ENCODE data around the gene SPSB2.
"Not testable (repeated sequence)": the region's sequence is repeated elsewhere in the genome, so short reads cannot be mapped to it uniquely, and the experiment has no call there.

Gene SPSB2

DNA sequence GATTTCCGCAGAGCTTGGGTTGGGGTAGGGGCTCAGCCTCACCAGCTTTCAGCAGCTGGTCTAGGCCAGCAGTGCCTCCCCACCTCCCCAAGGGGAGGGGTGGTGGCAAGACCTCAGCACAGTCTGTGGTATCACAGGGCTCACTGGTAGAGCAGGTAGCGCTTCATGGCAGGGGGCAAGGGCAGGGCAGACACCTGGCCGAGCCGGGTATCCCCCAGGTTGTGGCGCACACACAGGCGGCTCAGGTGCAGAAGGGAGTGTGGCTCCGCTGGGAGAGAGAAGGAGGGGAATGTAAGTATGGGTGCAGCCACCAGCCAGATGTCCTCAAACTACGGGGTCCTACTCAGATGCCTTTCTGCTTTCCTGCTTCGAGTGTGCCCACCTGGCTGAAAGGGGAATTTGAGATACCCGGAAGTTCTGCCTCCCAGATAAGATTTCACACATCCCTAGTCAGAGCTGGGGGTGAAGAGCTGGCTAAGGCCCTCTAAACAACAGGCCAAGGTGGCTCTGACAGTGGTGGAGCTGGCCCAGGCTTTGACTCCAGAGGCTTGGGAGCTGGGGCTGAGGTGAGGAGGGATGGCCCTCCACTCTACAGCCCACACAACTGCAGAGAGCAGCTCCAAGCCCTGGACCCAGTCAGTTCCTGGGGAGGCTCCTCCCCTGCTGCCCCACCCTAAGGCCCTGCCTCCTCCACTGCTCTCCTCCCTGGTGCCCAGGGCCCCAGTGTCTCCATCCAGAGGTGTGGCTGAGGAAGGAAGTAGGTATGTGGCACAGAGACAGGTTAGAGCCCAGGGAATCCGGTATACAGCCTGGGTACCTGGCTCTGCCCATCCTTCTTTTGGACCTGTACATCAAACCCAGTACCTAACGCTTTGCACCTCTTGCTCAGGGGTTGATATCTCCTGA, 1.8 kb downstream of the SPSB2 start:
- DNase-seq (ENCODE audit: low read depth in 2 of 2): peak in 1 of 2 donors; percentile 30

DNA sequence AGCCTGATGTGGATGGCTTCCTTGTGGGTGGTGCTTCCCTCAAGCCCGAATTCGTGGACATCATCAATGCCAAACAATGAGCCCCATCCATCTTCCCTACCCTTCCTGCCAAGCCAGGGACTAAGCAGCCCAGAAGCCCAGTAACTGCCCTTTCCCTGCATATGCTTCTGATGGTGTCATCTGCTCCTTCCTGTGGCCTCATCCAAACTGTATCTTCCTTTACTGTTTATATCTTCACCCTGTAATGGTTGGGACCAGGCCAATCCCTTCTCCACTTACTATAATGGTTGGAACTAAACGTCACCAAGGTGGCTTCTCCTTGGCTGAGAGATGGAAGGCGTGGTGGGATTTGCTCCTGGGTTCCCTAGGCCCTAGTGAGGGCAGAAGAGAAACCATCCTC, 2.8 kb downstream of the SPSB2 start:
- not testable (repeated sequence) for DNase-seq (ENCODE audit: low read depth in 2 of 2)

DNA sequence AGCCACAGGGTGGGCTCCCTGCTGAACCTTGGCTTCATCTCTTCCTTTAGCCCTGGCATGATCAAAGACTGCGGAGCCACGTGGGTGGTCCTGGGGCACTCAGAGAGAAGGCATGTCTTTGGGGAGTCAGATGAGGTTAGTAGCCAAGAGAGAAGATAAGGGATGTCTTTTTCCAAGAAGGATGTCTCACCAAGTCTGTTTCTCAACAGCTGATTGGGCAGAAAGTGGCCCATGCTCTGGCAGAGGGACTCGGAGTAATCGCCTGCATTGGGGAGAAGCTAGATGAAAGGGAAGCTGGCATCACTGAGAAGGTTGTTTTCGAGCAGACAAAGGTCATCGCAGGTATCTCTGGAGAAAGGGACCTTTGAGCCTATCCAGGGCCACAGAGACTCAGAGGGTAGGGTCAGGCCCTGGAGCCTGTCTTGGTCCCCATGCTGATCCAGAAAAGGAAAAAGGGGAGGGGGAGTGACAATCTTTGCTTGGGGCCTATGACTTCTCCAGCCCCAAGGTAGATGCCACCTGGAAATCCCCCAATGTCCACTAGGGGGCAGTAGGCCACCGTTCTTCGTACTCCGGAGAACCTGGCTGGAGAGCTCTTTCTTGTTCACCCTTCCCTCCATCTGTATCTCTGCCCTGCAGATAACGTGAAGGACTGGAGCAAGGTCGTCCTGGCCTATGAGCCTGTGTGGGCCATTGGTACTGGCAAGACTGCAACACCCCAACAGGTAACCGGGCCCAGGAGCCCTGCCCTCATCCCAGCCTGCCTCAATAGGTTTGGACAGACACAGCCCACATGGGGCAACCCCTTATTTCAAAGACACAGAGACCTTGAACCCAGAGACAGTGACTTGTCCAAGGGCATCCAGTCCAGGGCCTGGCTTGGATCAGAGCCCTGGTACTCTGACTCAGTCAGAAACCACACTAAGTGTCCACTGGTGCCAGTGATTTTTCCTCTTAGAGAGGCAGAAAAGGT, 3.8 kb downstream of the SPSB2 start:
- peak; percentile 76 to 78 for DNase-seq (ENCODE audit: low read depth in 2 of 2)

DNA sequence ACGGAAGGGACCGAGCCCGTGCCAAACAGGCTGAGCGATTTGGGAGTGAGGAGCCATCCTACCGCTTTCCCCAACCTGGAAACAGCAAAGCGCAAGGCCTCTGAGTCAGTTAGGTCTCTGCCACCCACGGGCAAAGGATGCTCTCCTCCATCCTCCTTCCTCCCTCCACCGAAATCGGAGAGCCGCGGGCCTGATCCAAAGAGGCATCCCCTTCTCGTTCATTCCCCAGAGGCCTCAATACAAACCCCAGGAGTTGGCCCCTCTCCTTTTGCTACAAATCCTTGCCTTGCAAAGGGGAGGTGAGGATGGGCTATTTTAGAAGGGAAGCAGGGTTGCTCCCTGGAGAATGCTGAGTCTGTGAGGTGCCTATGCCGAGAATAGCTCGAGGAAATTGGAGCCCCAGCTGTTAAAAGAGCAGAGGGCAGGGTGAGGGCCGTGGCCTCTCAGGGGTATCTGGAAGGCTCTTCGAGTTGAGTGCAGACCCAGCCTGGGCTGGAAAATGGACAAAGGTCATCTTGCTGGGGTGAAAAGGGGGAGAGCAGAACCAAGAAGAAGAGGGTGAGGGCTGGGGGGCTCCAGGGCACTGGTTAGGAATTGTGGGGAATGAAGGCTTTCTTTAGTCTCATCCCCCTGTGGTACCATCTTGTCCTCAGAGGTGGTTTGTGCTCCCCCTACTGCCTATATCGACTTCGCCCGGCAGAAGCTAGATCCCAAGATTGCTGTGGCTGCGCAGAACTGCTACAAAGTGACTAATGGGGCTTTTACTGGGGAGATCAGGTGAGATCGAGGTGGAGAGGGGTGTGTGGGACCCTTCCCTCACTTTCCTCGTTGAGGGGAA, 4.7 kb downstream of the SPSB2 start:
- DNase-seq (ENCODE audit: low read depth in 2 of 2): peak in 1 of 2 donors; percentile 22

DNA sequence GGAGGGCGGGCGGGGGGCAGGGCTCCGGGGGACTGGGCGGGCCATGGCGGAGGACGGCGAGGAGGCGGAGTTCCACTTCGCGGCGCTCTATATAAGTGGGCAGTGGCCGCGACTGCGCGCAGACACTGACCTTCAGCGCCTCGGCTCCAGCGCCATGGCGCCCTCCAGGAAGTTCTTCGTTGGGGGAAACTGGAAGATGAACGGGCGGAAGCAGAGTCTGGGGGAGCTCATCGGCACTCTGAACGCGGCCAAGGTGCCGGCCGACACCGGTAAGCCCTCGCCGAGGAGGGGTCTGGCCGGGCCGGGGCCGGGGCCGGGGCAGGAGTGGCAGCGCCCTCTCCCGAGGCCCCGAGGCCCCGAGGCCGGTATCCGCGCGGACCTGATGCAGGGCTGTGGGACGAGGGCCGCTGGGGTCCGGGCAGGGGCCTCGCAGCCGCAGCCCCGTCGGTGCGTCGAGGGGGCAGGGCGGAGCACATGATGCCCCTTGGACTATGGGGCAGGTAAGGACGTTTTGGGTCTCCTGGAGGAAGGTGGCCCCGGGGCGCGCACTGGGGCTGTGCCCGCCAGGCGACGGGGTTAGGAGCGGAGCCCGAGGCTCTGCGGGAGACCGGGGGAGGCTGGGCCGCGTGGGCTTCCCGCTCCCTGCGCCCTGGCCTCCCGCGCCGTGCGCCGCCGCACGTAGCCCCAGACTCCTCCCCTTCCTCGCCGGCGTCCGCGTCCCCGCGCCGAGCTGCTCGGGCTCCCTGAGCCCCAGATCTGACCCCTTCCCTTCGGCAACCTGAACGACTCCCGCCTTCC, 5.5 kb downstream of the SPSB2 start, which contains the start of gene TPI1:
TPI1 (plus strand) TSS at position 119 of the 798 bp plus-strand sequence; CDS start at position 155, 36 bp downstream.
- peak; percentile 71 to 76 for DNase-seq (ENCODE audit: low read depth in 2 of 2)

GRCh38 chr12:6866920-6867412, 6.1 kb downstream of the SPSB2 start:
- DNase-seq (ENCODE audit: low read depth in 2 of 2): no peak

DNA sequence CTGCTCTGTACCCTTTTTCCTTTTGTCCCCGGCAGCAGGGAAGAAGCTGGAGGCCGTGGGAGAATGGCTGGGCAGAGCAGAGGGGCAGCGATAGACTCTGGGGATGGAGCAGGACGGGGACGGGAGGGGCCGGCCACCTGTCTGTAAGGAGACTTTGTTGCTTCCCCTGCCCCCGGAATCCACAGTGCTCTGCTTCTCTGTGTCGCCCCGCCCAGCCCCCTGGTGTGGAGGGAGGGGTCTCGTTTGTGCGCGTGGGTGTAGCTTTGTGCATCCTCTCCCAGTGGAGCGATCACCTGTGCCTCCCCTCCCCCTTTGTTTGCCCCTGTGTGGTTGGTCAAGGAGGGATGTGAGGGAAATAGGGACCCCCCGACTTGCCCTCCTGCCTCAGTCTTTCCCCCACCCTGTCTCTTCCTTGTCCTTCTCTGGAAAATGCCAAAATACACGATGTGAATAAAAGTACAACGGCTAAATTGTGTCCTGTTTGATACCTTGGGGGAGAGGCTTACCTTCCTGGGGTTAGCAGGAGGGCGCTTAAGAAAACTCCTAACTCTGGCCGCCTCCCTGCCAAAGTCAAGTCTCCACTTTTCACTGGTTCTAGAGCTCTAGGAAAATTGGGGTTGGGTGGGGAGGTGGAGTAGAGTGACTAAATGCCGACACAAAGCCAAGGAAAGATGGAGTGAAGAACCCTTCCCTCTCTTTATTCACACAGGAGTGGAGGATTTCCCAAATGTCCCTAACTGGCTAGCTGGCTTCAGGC, 6.8 kb downstream of the SPSB2 start:
- DNase-seq (ENCODE audit: low read depth in 2 of 2): no peak

GRCh38 chr12:6865307-6865706, 7.8 kb downstream of the SPSB2 start:
- not testable (repeated sequence) for DNase-seq (ENCODE audit: low read depth in 2 of 2)

DNA sequence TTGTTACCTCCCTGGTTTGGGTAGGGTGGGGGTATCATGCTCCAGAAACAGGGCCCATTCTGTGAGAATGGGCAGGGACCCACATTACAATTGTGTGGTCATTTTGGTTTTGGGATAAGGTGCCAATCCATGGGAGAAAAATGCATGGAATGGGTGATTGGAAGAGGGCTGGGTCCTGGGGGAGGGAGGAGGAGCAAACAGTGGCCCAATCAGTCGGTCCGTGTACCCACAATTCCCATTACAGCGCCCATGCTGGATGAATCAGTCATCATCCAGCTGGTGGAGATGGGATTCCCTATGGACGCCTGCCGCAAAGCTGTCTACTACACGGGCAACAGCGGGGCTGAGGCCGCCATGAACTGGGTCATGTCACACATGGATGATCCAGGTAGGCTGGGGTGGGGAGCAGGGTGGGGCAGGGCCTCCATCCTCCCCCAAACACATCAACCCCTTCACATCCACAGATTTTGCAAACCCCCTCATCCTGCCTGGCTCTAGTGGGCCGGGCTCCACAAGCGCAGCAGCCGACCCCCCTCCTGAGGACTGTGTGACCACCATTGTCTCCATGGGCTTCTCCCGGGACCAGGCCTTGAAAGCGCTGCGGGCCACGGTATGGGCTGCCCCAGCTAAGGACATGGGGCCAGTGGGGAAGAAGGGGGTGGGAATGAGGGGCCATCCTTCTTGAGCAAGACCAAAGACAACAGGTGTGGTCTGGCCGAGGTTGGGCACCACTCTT, 9.3 kb downstream of the SPSB2 start:
- DNase-seq (ENCODE audit: low read depth in 2 of 2): no peak

- DNase-seq (ENCODE audit: low read depth in 2 of 2): no peak
These were observed 10.1 kb downstream of the SPSB2 start for GRCh38 chr12:6863033-6863432.

GRCh38 chr12:6861391-6861790, 11.7 kb downstream of the SPSB2 start:
- DNase-seq (ENCODE audit: low read depth in 2 of 2): no peak

DNA sequence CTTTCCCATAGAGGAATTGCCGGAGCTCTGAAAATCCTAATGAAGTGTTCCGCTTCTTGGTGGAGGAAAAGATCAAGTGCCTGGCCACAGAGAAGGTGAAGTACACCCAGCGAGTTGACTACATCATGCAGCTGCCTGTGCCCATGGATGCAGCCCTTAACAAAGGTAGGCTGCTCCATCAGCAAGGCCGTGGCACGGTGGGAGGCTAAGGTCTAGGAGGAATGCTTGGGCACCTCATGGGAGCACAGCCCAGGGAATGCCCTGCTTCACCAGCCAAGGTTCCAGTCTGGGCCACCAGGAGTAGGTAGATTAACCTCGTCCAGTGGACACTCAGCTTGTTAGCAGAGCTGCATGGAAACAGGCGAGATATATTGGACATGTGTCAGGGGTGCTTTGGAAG, 12.2 kb downstream of the SPSB2 start:
- DNase-seq (ENCODE audit: low read depth in 2 of 2): no peak

- no peak for DNase-seq (ENCODE audit: low read depth in 2 of 2)
These were observed 13.0 kb downstream of the SPSB2 start for GRCh38 chr12:6860116-6860515.

DNA sequence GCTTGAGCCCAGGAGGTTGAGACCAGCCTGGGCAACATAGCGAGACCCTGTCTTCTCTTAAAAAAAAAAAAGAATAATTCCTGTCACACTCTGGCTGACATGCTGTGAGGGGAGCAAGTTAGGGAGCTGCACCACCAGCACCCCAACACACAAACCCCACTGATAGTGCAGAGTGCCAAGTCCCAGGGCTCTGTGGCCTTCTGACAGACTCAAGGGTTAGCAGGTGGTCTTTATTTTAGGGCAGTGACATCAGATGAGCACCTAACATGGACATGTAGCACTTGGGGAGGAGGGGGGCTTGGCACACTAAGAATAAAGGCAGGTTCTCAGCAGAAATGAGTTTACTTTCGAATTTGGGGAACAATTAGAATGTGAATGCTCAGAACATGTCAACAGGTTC, 14.3 kb downstream of the SPSB2 start:
- DNase-seq (ENCODE audit: low read depth in 2 of 2): no peak

DNA sequence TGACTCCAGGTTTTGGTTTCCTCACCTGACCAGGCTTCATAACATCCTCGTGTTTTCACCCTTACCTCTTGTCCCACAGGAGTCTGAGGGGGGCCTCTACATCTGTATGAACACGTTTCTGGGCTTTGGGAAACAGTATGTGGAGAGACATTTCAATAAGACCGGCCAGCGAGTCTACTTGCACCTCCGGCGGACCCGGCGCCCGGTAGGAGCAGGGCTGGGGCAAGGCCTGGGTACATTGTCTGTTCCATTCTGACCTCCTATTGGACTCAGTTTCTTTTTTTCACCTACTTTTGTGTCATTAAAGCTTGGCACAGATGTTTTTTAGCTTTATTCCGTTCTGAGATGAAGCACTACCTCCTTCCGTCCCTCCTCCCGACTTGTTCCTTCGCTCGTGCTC, 17.8 kb downstream of the SPSB2 start:
- DNase-seq (ENCODE audit: low read depth in 2 of 2): no peak

DNA sequence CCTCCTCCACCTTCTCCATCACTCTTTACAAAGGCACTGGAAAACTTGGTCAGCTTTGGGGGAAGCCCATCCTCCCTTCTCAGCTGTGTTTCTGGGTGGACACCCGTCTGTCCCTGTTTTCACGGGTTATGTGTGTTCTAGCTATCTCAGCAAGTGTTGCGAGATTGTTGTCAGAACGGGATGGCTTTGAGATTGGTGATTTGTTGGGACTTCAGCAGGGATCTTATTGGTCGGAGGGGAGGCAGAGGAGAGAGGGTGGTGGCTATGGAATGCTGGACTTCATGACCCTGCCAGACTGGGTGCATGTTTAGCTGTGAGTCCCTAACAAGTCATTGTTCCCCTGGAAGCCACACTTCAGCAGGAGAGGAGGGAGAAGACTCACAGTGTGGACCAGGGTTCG, 19.1 kb downstream of the SPSB2 start:
- no peak for DNase-seq (ENCODE audit: low read depth in 2 of 2)

GRCh38 chr12:6853626-6854025, 19.5 kb downstream of the SPSB2 start:
- DNase-seq (ENCODE audit: low read depth in 2 of 2): no peak

GRCh38 chr12:6852651-6853354, 20.3 kb downstream of the SPSB2 start:
- DNase-seq (ENCODE audit: low read depth in 2 of 2): peak; percentile 64 to 72
